GM21360 (cell line): ENCODE measurements around the gene OR4M1.
"Not testable (repeated sequence)": the region's sequence is repeated elsewhere in the genome, so short reads cannot be mapped to it uniquely, and the experiment has no call there.

Source experiments
- ATAC-seq: cut with Tn5 transposase; IDR thresholded peaks from one replicate; pipeline ENCODE4 v1.9.1; 2021; ENCODE audit warnings: mild to moderate bottlenecking, moderate library complexity; ENCODE audit not compliant: unreplicated experiment

Gene OR4M1

DNA sequence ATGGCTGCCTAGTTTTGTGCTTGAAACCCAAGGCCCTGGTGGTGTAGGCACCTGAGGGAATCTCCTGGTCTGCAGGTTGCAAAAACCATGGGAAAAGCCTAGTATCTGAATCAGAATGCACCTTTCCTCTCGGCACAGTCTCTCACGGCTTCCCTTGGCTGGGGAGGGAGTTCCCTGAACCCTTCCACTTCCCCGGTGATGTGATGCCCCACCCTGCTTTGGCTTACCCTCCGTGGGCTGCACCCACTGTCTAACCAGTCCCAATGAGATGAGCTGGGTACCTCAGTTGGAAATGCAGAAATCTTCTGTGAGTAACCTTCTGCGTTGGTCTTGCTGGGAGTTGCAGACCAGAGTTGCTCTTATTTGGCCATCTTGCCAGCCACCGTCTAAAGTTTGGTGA, 47.7 kb downstream of the OR4M1 start:
- not testable (repeated sequence) for ATAC-seq

DNA sequence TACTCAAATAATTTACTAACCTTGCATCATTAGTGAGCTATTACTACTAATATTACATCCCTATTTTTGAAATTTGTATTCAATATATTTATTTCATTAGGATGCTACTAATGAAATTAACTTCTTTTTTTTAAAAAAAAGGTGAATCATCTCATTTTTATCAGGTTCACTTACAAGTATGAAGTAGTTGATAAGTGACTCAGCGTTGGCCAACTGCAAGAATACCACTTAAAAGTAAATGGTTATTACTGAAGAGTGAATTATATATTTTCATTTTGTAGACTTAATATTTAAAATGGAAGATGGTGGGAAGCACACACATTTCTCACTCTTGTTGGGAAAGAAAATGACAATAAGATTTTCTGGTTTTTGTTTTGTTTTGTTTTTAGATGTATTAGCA, 49.9 kb downstream of the OR4M1 start:
- no peak for ATAC-seq

DNA sequence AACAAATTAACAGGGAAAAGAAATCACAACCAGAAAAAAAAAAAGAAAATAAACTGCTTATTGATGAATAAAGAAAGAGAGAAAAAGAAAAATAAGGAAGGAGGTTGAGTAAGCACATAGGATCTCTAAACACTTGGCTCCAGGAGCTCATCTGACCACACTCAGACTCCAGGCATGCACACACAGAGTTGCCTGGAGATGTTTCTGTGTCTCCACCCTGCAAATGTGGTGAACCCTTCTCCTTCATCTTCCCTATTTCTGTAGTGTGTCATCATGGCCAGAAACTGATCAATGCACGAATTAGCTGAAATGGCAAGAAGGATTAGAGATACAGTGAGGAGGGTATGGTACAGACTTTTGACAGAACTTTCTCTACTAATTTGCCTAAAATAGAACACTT, 50.5 kb downstream of the OR4M1 start:
- no peak for ATAC-seq

- not testable (repeated sequence) for ATAC-seq
Observed at GRCh38 chr14:19827626-19828244, 54.4 kb downstream of the OR4M1 start.

DNA sequence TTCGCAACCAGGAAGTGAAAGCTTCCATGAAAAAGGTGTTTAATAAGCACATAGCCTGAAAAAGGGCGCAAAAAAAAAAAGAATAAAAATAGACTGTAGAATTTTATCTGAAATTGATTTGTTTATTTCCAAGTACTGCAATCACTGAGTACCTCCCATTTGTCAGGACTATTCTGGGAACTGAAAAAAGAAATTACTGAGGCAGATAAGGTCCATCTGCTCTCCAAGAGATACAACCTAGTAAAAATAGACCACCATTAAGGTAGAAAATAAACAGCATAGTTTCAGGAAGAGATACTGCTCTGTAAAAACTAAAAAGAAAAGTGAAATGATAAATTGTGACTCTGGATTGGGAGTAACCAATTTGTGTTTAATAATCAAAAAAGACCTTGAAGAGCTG, 55.0 kb downstream of the OR4M1 start:
- no peak for ATAC-seq
